ENCODE data around the gene TP73.

TP73 gene

GRCh38 chr1:3736708-3737107, 84.4 kb downstream of the TP73 start:
- Histone ChIP-seq H3K36me3 (ENCODE audit: control insufficient read depth, insufficient read depth, low read length) (no peaks in the 10 kb centered on the region), H3K9ac (ENCODE audit: low read length) (no peak overlapping the region), H3K4me1 (ENCODE audit: control insufficient read depth, insufficient read depth, low read length) (no peaks in the 10 kb centered on the region), H3K4me3 (ENCODE audit: low read length) (no peak overlapping the region), H3K9me3 (ENCODE audit: control insufficient read depth, low read length) (no peaks in the 10 kb centered on the region), H3K27me3 (ENCODE audit: control insufficient read depth, insufficient read depth, low read length) (peaks cover 15% of the 10 kb centered on the region)

GRCh38 chr1:3738943-3739342, 86.6 kb downstream of the TP73 start:
- Histone ChIP-seq H3K27me3 (ENCODE audit: control insufficient read depth, insufficient read depth, low read length) (no peaks in the 10 kb centered on the region), H3K9ac (ENCODE audit: low read length) (no peak overlapping the region), H3K4me1 (ENCODE audit: control insufficient read depth, insufficient read depth, low read length) (no peaks in the 10 kb centered on the region), H3K9me3 (ENCODE audit: control insufficient read depth, low read length) (no peaks in the 10 kb centered on the region), H3K4me3 (ENCODE audit: low read length) (no peak overlapping the region), H3K36me3 (ENCODE audit: control insufficient read depth, insufficient read depth, low read length) (no peaks in the 10 kb centered on the region)

DNA sequence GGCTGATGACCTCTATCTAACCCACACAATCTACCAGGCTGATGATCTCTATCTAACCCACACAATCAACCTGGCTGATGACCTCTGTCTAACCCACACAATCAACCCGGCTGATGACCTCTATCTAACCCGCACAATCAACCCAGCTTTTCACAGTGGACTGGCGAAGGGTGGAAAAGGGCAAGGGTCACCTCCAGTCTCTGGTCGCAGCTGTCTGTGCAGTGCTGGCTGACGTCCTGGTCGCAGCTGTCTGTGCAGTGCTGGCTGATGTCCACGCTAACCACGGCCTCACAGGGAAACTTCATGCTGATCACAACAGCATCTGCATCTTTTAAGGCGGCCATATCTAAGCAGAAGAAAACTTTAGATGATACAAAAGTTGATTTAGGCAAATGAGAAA, 87.7 kb downstream of the TP73 start:
- H3K36me3 ChIP-seq (ENCODE audit: control insufficient read depth, insufficient read depth, low read length) = no peaks in the 10 kb centered on the region
- no peaks in the 10 kb centered on the region for H3K9me3 ChIP-seq (ENCODE audit: control insufficient read depth, low read length)
- no peaks in the 10 kb centered on the region for H3K4me1 ChIP-seq (ENCODE audit: control insufficient read depth, insufficient read depth, low read length)
- no peak overlapping the region for H3K4me3 ChIP-seq (ENCODE audit: low read length)
- no peak overlapping the region for H3K9ac ChIP-seq (ENCODE audit: low read length)
- no peaks in the 10 kb centered on the region for H3K27me3 ChIP-seq (ENCODE audit: control insufficient read depth, insufficient read depth, low read length)

GRCh38 chr1:3740752-3741151, 88.4 kb downstream of the TP73 start:
- no peaks in the 10 kb centered on the region for H3K36me3 ChIP-seq (ENCODE audit: control insufficient read depth, insufficient read depth, low read length)
- no peak overlapping the region for H3K4me3 ChIP-seq (ENCODE audit: low read length)
- no peaks in the 10 kb centered on the region for H3K4me1 ChIP-seq (ENCODE audit: control insufficient read depth, insufficient read depth, low read length)
- no peaks in the 10 kb centered on the region for H3K27me3 ChIP-seq (ENCODE audit: control insufficient read depth, insufficient read depth, low read length)
- no peaks in the 10 kb centered on the region for H3K9me3 ChIP-seq (ENCODE audit: control insufficient read depth, low read length)
- H3K9ac ChIP-seq (ENCODE audit: low read length) = no peak overlapping the region

GRCh38 chr1:3741566-3742438, 89.5 kb downstream of the TP73 start:
- Histone ChIP-seq H3K9me3 (ENCODE audit: control insufficient read depth, low read length) (no peaks in the 10 kb centered on the region), H3K4me3 (ENCODE audit: low read length) (no peak overlapping the region), H3K27me3 (ENCODE audit: control insufficient read depth, insufficient read depth, low read length) (no peaks in the 10 kb centered on the region), H3K4me1 (ENCODE audit: control insufficient read depth, insufficient read depth, low read length) (peaks cover 5% of the 10 kb centered on the region), H3K36me3 (ENCODE audit: control insufficient read depth, insufficient read depth, low read length) (no peaks in the 10 kb centered on the region), H3K9ac (ENCODE audit: low read length) (no peak overlapping the region)

DNA sequence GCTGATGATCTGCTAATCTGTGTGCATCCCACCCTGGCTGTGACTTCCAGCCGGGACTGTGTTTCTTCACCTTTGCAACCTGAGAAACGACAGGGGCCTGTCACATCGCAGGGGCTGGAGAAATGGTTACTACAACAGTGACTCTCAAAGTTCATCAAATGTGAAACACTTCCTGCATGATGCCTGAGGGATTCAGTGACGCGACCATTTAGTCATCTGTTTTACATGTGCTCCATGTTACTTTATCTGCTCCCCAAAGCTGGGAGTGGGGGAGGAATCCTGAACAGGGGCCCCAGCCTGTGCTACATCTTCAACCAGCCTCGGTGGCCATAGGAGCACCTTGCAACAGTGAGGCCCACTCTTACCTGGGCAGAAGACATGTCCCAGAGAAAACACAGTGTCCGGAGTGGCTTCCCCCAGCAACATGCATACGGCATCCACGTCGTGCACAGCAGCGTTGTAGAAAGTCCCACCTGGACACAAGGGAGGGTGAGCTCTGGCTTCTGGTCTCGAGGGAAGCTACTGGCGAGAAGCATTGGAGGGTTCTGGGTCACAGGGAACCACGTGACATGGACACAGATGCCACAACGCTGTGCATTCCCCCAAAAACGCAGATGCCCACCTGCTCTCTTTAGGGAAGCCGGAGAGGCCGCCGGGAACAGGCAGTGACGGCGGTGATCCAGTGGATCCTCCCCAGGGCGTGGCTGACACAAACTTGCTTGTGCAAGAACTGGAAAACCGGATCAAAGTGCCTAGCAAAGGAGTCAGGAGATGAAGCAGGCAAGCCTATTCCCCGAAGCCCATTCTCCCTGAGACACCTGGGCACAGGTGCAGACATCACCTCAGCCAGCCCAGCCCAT, 90.4 kb downstream of the TP73 start:
- H3K4me3 ChIP-seq (ENCODE audit: low read length) = no peak overlapping the region
- H3K36me3 ChIP-seq (ENCODE audit: control insufficient read depth, insufficient read depth, low read length) = no peaks in the 10 kb centered on the region
- H3K27me3 ChIP-seq (ENCODE audit: control insufficient read depth, insufficient read depth, low read length) = no peaks in the 10 kb centered on the region
- H3K4me1 ChIP-seq (ENCODE audit: control insufficient read depth, insufficient read depth, low read length) = peaks cover 7% of the 10 kb centered on the region
- H3K9ac ChIP-seq (ENCODE audit: low read length) = no peak overlapping the region
- no peaks in the 10 kb centered on the region for H3K9me3 ChIP-seq (ENCODE audit: control insufficient read depth, low read length)

DNA sequence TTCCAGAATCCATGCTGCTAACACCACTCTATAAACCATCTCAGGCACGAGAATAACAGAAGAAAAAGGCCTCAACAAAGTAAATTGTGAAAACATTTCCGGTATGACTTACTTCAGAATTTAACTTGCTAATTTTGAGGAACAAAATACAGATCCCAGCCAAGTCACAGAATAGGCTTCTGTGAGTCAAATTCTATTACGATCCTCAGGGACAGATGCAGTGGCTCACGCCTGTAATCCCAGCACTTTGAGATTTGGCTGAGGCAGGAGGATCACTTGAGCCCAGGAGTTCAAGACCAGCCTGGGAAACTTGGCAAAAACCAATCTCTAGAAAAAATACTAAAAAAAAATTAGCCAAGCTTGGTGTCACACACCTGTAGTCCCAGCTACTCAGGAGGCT, 91.1 kb downstream of the TP73 start:
- Histone ChIP-seq H3K36me3 (ENCODE audit: control insufficient read depth, insufficient read depth, low read length) (no peaks in the 10 kb centered on the region), H3K9ac (ENCODE audit: low read length) (no peak overlapping the region), H3K4me3 (ENCODE audit: low read length) (no peak overlapping the region), H3K9me3 (ENCODE audit: control insufficient read depth, low read length) (no peaks in the 10 kb centered on the region), H3K4me1 (ENCODE audit: control insufficient read depth, insufficient read depth, low read length) (peaks cover 11% of the 10 kb centered on the region), H3K27me3 (ENCODE audit: control insufficient read depth, insufficient read depth, low read length) (no peaks in the 10 kb centered on the region)

DNA sequence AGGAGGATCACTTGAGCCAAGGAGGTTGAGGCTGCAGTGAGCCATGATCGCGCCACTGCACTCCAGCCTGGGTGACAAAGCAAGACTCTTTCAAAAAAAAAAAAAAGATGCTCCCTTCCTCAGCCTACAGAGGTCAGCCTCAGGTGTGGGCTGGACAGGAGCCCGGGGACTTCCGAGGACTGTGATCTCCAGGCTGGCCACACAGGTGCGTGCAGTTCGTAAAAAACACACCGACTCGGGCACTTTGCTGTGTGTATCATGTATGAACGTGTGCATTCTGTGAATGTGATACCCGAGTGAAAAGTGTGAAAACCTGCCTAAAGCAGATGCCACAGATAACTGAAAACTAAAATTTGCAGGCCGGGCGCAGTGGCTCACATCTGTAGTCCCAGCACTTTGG, 91.5 kb downstream of the TP73 start:
- H3K27me3 ChIP-seq (ENCODE audit: control insufficient read depth, insufficient read depth, low read length) = no peaks in the 10 kb centered on the region
- no peak overlapping the region for H3K4me3 ChIP-seq (ENCODE audit: low read length)
- H3K4me1 ChIP-seq (ENCODE audit: control insufficient read depth, insufficient read depth, low read length) = peaks cover 11% of the 10 kb centered on the region
- no peak overlapping the region for H3K9ac ChIP-seq (ENCODE audit: low read length)
- H3K9me3 ChIP-seq (ENCODE audit: control insufficient read depth, low read length) = no peaks in the 10 kb centered on the region
- H3K36me3 ChIP-seq (ENCODE audit: control insufficient read depth, insufficient read depth, low read length) = no peaks in the 10 kb centered on the region

DNA sequence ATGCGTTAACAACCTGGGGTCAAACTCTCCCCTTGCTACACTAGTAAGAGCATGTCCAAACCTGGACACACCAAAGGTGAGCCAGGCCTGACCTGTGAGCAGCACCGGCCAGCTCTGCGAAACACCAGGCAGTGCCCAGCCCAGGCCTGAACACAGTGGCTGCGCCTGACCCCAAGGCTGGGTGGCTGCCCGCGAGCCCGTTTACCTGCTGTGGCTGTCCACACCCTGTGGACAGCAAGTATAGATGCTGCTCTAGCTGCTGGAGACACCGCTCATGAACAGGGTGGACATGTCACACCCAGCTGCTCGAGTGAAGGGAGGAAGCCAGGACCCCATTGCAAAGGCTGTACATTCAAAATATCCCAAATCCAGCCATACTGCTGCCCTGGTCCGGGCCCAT, 92.3 kb downstream of the TP73 start:
- Histone ChIP-seq H3K4me1 (ENCODE audit: control insufficient read depth, insufficient read depth, low read length) (peaks cover 11% of the 10 kb centered on the region), H3K27me3 (ENCODE audit: control insufficient read depth, insufficient read depth, low read length) (no peaks in the 10 kb centered on the region), H3K36me3 (ENCODE audit: control insufficient read depth, insufficient read depth, low read length) (no peaks in the 10 kb centered on the region), H3K9me3 (ENCODE audit: control insufficient read depth, low read length) (no peaks in the 10 kb centered on the region), H3K9ac (ENCODE audit: low read length) (no peak overlapping the region), H3K4me3 (ENCODE audit: low read length) (no peak overlapping the region)

- Histone ChIP-seq H3K9ac (ENCODE audit: low read length) (no peak overlapping the region), H3K4me1 (ENCODE audit: control insufficient read depth, insufficient read depth, low read length) (peaks cover 11% of the 10 kb centered on the region), H3K36me3 (ENCODE audit: control insufficient read depth, insufficient read depth, low read length) (no peaks in the 10 kb centered on the region), H3K27me3 (ENCODE audit: control insufficient read depth, insufficient read depth, low read length) (no peaks in the 10 kb centered on the region), H3K4me3 (ENCODE audit: low read length) (no peak overlapping the region), H3K9me3 (ENCODE audit: control insufficient read depth, low read length) (no peaks in the 10 kb centered on the region)
Measured at GRCh38 chr1:3745071-3745470, 92.8 kb downstream of the TP73 start.

GRCh38 chr1:3745590-3746381, 93.5 kb downstream of the TP73 start:
- no peak overlapping the region for H3K9ac ChIP-seq (ENCODE audit: low read length)
- H3K4me1 ChIP-seq (ENCODE audit: control insufficient read depth, insufficient read depth, low read length) = peaks cover 11% of the 10 kb centered on the region
- H3K27me3 ChIP-seq (ENCODE audit: control insufficient read depth, insufficient read depth, low read length) = no peaks in the 10 kb centered on the region
- H3K4me3 ChIP-seq (ENCODE audit: low read length) = peak overlapping the region; percentile 14
- no peaks in the 10 kb centered on the region for H3K9me3 ChIP-seq (ENCODE audit: control insufficient read depth, low read length)
- no peaks in the 10 kb centered on the region for H3K36me3 ChIP-seq (ENCODE audit: control insufficient read depth, insufficient read depth, low read length)

Measured in mucosa of stomach (tissue), 1 donor.